IMR-90 (cell line): Measurements from ENCODE around the gene HPCAL4. TPM values are rescaled to one million over a fixed set of nuclear protein-coding genes. Genes with fewer than 3 reads are reported as not detected.
A peak's percentile ranks its signal among the peaks of the same experiment; 100 is the strongest.

Experiments
- ATAC-seq: fragments of 200-7000 bp; cut with Tn5 transposase; 2 replicates; pipeline ENCODE4 v1.9.1; 2020; ENCODE audit warnings: low read depth, mild to moderate bottlenecking, moderate library complexity
- BruUV-seq: library from RNA; stranded (reverse); fragments of 400-500 nt; replicated peaks from 2 replicates; lab custom pipeline; 2021; lab: Mats Ljungman, UMichigan
- CTCF ChIA-PET: fragments of 300-600 bp; formaldehyde crosslinking; extraction: SDS; loops from one replicate; lab custom pipeline; 2021; ENCODE audit warnings: antibody characterized with exemption; lab: Yijun Ruan, JAX
- POLR2A ChIA-PET: fragments of 300-600 bp; sonication (Branson Sonifier 250); formaldehyde crosslinking; loops from one replicate; lab custom pipeline; 2022; ENCODE audit warnings: antibody characterized with exemption; ENCODE audit not compliant: unreplicated experiment; lab: Charles Lee
- DNase-seq: peaks from one replicate; pipeline ENCODE4 v3.0.0; 2013
- H2AFZ ChIP-seq: replicated peaks from 2 replicates; pipeline ENCODE3; 2013; ENCODE audit warnings: low read length, mild to moderate bottlenecking; ENCODE audit not compliant: poor library complexity
- H2AK5ac ChIP-seq: 2 replicates; pipeline ENCODE4 v1.6.1; 2013; ENCODE audit warnings: low read depth, low read length, inconsistent platforms
- H2AK9ac ChIP-seq: replicated peaks from 2 replicates; pipeline ENCODE3; 2013; ENCODE audit warnings: mild to moderate bottlenecking, low read depth, low read length, moderate library complexity; ENCODE audit not compliant: poor library complexity
- H2BK120ac ChIP-seq: 2 replicates; pipeline ENCODE4 v1.6.1; 2013; ENCODE audit warnings: low read depth, low read length, inconsistent platforms
- H2BK15ac ChIP-seq: 3 replicates; pipeline ENCODE4 v1.6.1; 2013; ENCODE audit warnings: low read depth, low read length, inconsistent platforms
- H2BK20ac ChIP-seq: 2 replicates; pipeline ENCODE4 v1.6.1; 2013; ENCODE audit warnings: low read depth, mild to moderate bottlenecking, inconsistent platforms, low read length, moderate library complexity
- H2BK5ac ChIP-seq: 2 replicates; pipeline ENCODE4 v1.6.1; 2013; ENCODE audit warnings: mild to moderate bottlenecking, low read depth, low read length, inconsistent platforms; ENCODE audit not compliant: poor library complexity, severe bottlenecking
- H3K14ac ChIP-seq: replicated peaks from 2 replicates; pipeline ENCODE4 v1.6.1; 2013; ENCODE audit warnings: low read depth, low read length, inconsistent platforms
- H3K18ac ChIP-seq: 2 replicates; pipeline ENCODE4 v1.6.1; 2013; ENCODE audit warnings: low read depth, low read length, control low read depth
- H3K23ac ChIP-seq: 2 replicates; pipeline ENCODE4 v1.6.1; 2013; ENCODE audit warnings: low read depth, low read length, inconsistent platforms
- H3K27ac ChIP-seq: 2 replicates; pipeline ENCODE4 v1.5.1; 2013; ENCODE audit warnings: mild to moderate bottlenecking, control low read depth, low read length; ENCODE audit not compliant: insufficient read depth
- H3K27me3 ChIP-seq: 2 replicates; pipeline ENCODE4 v1.6.1; 2013; ENCODE audit warnings: low read length; ENCODE audit not compliant: control insufficient read depth, insufficient read depth
- H3K36me3 ChIP-seq: 2 replicates; pipeline ENCODE4 v1.6.1; 2013; ENCODE audit warnings: low read length, mixed read lengths; ENCODE audit not compliant: control insufficient read depth, insufficient read depth
- H3K4ac ChIP-seq: 2 replicates; pipeline ENCODE4 v1.6.1; 2013; ENCODE audit warnings: low read depth, low read length, inconsistent platforms
- H3K4me1 ChIP-seq: 2 replicates; pipeline ENCODE4 v1.6.1; 2013; ENCODE audit warnings: low read length, mixed read lengths; ENCODE audit not compliant: control insufficient read depth, insufficient read depth
- H3K4me2 ChIP-seq: 2 replicates; pipeline ENCODE4 v1.6.1; 2013; ENCODE audit warnings: low read depth, mild to moderate bottlenecking, control low read depth, low read length, moderate library complexity
- H3K4me3 ChIP-seq: 2 replicates; pipeline ENCODE4 v1.5.1; 2013; ENCODE audit warnings: low read depth, mild to moderate bottlenecking, control low read depth, low read length, moderate library complexity; ENCODE audit not compliant: insufficient read depth
- H3K56ac ChIP-seq: 2 replicates; pipeline ENCODE4 v1.6.1; 2013; ENCODE audit warnings: low read length, inconsistent platforms; ENCODE audit not compliant: insufficient read depth; ENCODE audit errors: extremely low read depth
- H3K79me1 ChIP-seq, 2 experiments: 2 replicates each; pipeline ENCODE4 v1.6.1; 2013; ENCODE audit warnings: low read length in 2 of 2, inconsistent platforms in 1 of 2, low read depth in 1 of 2
- H3K9ac ChIP-seq: 2 replicates; pipeline ENCODE4 v1.6.1; 2013; ENCODE audit warnings: low read depth, low read length, control low read depth
- H3K9me1 ChIP-seq: 2 replicates; pipeline ENCODE4 v1.6.1; 2013; ENCODE audit warnings: low read length, inconsistent platforms; ENCODE audit not compliant: insufficient read depth
- H3K9me3 ChIP-seq: 2 replicates; pipeline ENCODE4 v1.6.1; 2013; ENCODE audit warnings: low read length; ENCODE audit not compliant: control insufficient read depth, insufficient read depth
- H4K20me1 ChIP-seq: 2 replicates; pipeline ENCODE4 v1.6.1; 2013; ENCODE audit warnings: low read length, inconsistent platforms; ENCODE audit not compliant: insufficient read depth
- H4K5ac ChIP-seq: 2 replicates; pipeline ENCODE4 v1.6.1; 2013; ENCODE audit warnings: mild to moderate bottlenecking, low read depth, low read length, control low read depth
- H4K8ac ChIP-seq, 2 experiments: 2 replicates each; pipeline ENCODE4 v1.6.1; 2013; ENCODE audit warnings: low read depth in 2 of 2, low read length in 2 of 2, control low read depth in 1 of 2, inconsistent platforms in 1 of 2
- H4K91ac ChIP-seq: 2 replicates; pipeline ENCODE4 v1.6.1; 2013; ENCODE audit warnings: low read depth, low read length, inconsistent platforms; ENCODE audit not compliant: insufficient read depth
- BHLHE40 ChIP-seq: fragments of 150-350 bp; IDR thresholded peaks from 2 replicates; pipeline ENCODE4 v1.6.1; 2016; ENCODE audit warnings: mild to moderate bottlenecking, low read depth, low read length
- CEBPB ChIP-seq: IDR thresholded peaks from 2 replicates; pipeline ENCODE4 v1.6.1; 2012; ENCODE audit warnings: low read depth, low read length, improper control_type of control experiment
- CHD1 ChIP-seq: IDR thresholded peaks from 2 replicates; pipeline ENCODE4 v1.6.1; 2012; ENCODE audit warnings: low read depth, low read length, improper control_type of control experiment
- CTCF ChIP-seq: conservative IDR thresholded peaks from 2 replicates; pipeline ENCODE4 v1.5.1; 2012; ENCODE audit warnings: mild to moderate bottlenecking, low read depth, low read length, improper control_type of control experiment
- ELK1 ChIP-seq: fragments of 150-350 bp; IDR thresholded peaks from 2 replicates; pipeline ENCODE4 v1.6.1; 2016; ENCODE audit warnings: low read depth, mild to moderate bottlenecking, low read length, moderate library complexity, borderline replicate concordance
- FOS ChIP-seq: fragments of 150-350 bp; IDR thresholded peaks from 2 replicates; pipeline ENCODE4 v1.6.1; 2016; ENCODE audit warnings: low read depth, low read length
- MAFK ChIP-seq: IDR thresholded peaks from 2 replicates; pipeline ENCODE4 v1.6.1; 2012; ENCODE audit warnings: low read depth, low read length, improper control_type of control experiment
- MAZ ChIP-seq: IDR thresholded peaks from 2 replicates; pipeline ENCODE4 v1.6.1; 2012; ENCODE audit warnings: low read depth, mild to moderate bottlenecking, low read length, improper control_type of control experiment, moderate library complexity, borderline replicate concordance
- MXI1 ChIP-seq: IDR thresholded peaks from 2 replicates; pipeline ENCODE4 v1.6.1; 2012; ENCODE audit warnings: low read depth, mild to moderate bottlenecking, low read length, moderate library complexity, borderline replicate concordance
- POLR2A ChIP-seq: IDR thresholded peaks from 2 replicates; pipeline ENCODE4 v1.6.1; 2012; ENCODE audit warnings: mild to moderate bottlenecking, low read depth, low read length
- RAD21 ChIP-seq: IDR thresholded peaks from 2 replicates; pipeline ENCODE4 v1.6.1; 2012; ENCODE audit warnings: low read length, improper control_type of control experiment
- RCOR1 ChIP-seq: IDR thresholded peaks from 2 replicates; pipeline ENCODE4 v1.6.1; 2012; ENCODE audit warnings: mild to moderate bottlenecking, low read length, improper control_type of control experiment; ENCODE audit not compliant: insufficient replicate concordance
- RFX5 ChIP-seq: IDR thresholded peaks from 2 replicates; pipeline ENCODE4 v1.8.0; 2012; ENCODE audit warnings: low read depth, mild to moderate bottlenecking, low read length, moderate library complexity
- USF2 ChIP-seq: fragments of 150-350 bp; IDR thresholded peaks from 2 replicates; pipeline ENCODE4 v1.6.1; 2017; ENCODE audit warnings: mild to moderate bottlenecking, antibody characterized with exemption, low read length, low read depth
- WGBS, 2 experiments: methylation state at CpG; one replicate each; pipeline versions ENCODE4 v1.1.5 to v1.1.7; 2013; ENCODE audit warnings: missing lambda C conversion rate in 2 of 2; ENCODE audit not compliant: insufficient read length in 1 of 2; ENCODE audit errors: extremely low coverage in 2 of 2; 5-methylcytosine and 5-hydroxymethylcytosine counted together
- dilution Hi-C: fragments of 300-500 bp; cut with HindIII; formaldehyde crosslinking; loops from one replicate; pipeline ENCODE4 v1.14.3; 2018; ENCODE audit warnings: low sequenced_read_pairs; ENCODE audit not compliant: unreplicated experiment
- in situ Hi-C: fragments of 300-500 bp; cut with MboI; formaldehyde crosslinking; loops from 3 replicates; pipeline ENCODE4 v1.14.3; 2019; ENCODE audit warnings: low sequenced_read_pairs, inconsistent platforms, mixed read lengths
- intact Hi-C: fragments of 100-400 bp; cut with micrococcal nuclease; formaldehyde crosslinking; loops from 2 replicates; pipeline ENCODE4 v1.10.0; 2022
- polyA plus RNA-seq, 3 experiments: library from polyadenylated mRNA; depleted of rRNA; stranded (reverse); fragments of >200 nt; gene quantifications; 2 replicates each; pipeline ENCODE4 v1.2.3, GENCODE V29; 2012; ENCODE audit warnings: low replicate concordance in 1 of 3
- total RNA-seq: library from RNA; depleted of rRNA; stranded (reverse); fragments of >200 nt; gene quantifications from 2 replicates; pipeline ENCODE4 v1.2.3, GENCODE V29; 2012

The HPCAL4 gene
- total and polyA plus RNA-seq, 2 of the 4 experiments (the other 2 are of a cell fraction) = 0.02 TPM; not detected in 1

- Histone ChIP-seq H3K4me1 (no peaks in the 10 kb centered on the region), H3K56ac (no peak overlapping the region), H3K27me3 (peaks cover 47% of the 10 kb centered on the region), H2AFZ (no peak overlapping the region), H3K9me3 (no peaks in the 10 kb centered on the region), H3K23ac (no peak overlapping the region), H3K14ac (no peak overlapping the region), H4K5ac (no peak overlapping the region), H4K8ac (no peak overlapping the region), H2AK5ac (no peak overlapping the region), H3K36me3 (no peaks in the 10 kb centered on the region), H3K9me1 (no peaks in the 10 kb centered on the region), H2AK9ac (no peak overlapping the region), H3K18ac (no peak overlapping the region), H3K4me3 (no peak overlapping the region), H4K91ac (no peak overlapping the region), H2BK15ac (no peak overlapping the region), H3K4ac (no peak overlapping the region), H2BK120ac (no peak overlapping the region), H3K79me1 (no peaks in the 10 kb centered on the region), H2BK20ac (no peak overlapping the region), H3K9ac (no peak overlapping the region), H4K20me1 (no peaks in the 10 kb centered on the region), H3K27ac (no peak overlapping the region), H2BK5ac (no peak overlapping the region), H3K4me2 (no peak overlapping the region)
- TF ChIP-seq RCOR1 = no peak
- TF ChIP-seq FOS = no peak
- TF ChIP-seq BHLHE40 = no peak
- TF ChIP-seq MAFK = no peak
- TF ChIP-seq CEBPB = no peak
- no peak for TF ChIP-seq RFX5
- TF ChIP-seq CHD1 = no peak
- no peak for TF ChIP-seq MAZ
- TF ChIP-seq CTCF = no peak
- no peak for TF ChIP-seq RAD21
- no peak for TF ChIP-seq MXI1
- TF ChIP-seq USF2 = no peak
- no peak for TF ChIP-seq POLR2A
- TF ChIP-seq ELK1 = no peak
- intact Hi-C loops = no loop called here
- ChIA-PET POLR2A (no interaction called here), CTCF (no interaction called here)
- ATAC-seq (no peak), DNase-seq (peak; percentile 12)
- WGBS, 2 experiments = 54% methylated on average over 2 of the region's 3 CpGs; no CpG with 5 or more reads in 1 of the 2 experiments
- in situ Hi-C loops = no loop called here
- dilution Hi-C loops = no loop called here
- no TSS peak for BruUV-seq
Observed at GRCh38 chr1:39732730-39733129, 41.5 kb upstream of the HPCAL4 start.
